ENCODE results near the gene INTS11.

DNA sequence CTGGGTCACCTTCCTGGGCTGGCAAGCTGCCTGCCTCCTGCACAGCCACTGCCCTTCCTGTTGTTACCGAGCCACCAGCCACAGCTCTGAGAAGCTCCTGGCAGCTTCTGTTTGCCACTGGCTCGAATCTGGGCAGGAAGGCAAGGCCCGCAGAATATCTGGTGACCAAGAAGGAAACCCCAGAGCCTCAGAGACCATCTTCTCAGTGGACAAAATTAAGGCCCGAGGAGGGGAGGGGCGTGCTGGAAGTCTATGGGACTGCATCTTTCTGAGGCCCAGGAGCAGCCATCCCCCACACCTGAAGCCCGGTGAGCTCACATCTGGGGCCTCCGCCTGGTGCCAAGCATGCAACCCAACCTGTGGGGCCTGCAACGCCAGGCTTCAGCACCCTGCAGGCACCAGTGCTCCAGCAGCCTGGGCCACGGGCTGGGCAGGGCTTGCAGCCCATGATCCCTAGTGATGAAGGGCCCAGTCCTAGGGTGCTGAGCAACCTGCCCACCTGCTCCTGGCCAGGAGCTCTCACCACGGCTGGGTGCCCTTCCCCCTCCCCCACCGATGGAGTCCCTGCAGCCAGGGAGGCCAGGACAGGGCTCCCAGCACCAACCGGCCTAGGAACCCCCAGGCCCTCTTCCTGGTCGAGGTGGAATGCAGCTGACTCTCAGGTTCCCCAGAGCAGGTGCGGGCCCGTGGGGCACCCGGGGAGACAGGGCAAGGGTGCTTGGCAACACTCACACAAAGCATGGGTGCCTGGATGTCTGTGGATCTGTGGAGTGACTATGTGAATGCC lies 1.0 kb upstream of the INTS11 start:
- TF ChIP-seq CTCF (IDR thresholded peaks at IDR 0.05; ENCODE audit: low read length) (no peak), EZH2 (IDR thresholded peaks at IDR 0.05; ENCODE audit: borderline replicate concordance, low read length) (no peak)

Data from OCI-LY1 (cell line).